ENCODE data around the gene USP11. TPM values are rescaled to one million over a fixed set of nuclear protein-coding genes. Genes with fewer than 3 reads are reported as not detected.

USP11 gene
- total RNA-seq, 1 donor from 2014 or later = 190 TPM

DNA sequence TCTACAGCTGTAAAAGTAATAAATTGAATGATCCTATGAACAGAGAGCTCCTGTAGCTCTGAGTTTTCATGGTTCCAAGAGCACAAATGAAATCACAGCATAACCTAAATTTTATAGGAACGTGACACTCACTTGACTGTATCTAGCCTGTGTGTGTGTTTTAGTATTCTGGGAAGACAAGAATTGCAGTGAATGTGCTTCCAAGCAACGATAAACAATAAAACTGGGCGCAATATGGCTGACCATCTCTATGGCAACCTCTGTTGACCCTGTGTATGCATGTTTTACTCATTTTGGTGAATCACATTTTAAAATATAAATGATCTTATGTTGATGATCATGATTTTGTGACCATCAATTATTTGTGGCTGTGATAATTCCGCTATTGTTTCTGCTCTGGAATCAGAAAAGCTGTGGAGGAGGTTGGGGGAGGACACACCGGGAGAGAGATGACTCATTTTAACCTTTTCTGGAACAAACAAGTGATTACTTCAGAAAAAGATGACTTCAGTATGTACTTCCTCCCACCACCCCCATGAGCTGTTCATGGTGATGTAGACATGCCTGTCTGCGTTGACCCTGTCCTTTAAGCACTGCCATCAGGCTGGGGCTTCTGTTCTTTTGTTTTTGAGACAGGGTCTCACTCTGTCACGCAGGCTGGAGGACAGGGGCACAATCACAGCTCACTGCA is 31.8 kb downstream of the USP11 start:
- Mint-ChIP-seq H3K27ac (ENCODE audit: unreplicated experiment) (no peak overlapping the region), H3K9me3 (ENCODE audit: unreplicated experiment) (no peaks in the 10 kb centered on the region), H3K27me3 (ENCODE audit: unreplicated experiment) (no peaks in the 10 kb centered on the region), H3K4me3 (ENCODE audit: unreplicated experiment) (no peak overlapping the region), H3K4me1 (ENCODE audit: low read depth, unreplicated experiment) (no peaks in the 10 kb centered on the region), H3K36me3 (ENCODE audit: unreplicated experiment) (no peaks in the 10 kb centered on the region)
- TF ChIP-seq, protein P1, sequence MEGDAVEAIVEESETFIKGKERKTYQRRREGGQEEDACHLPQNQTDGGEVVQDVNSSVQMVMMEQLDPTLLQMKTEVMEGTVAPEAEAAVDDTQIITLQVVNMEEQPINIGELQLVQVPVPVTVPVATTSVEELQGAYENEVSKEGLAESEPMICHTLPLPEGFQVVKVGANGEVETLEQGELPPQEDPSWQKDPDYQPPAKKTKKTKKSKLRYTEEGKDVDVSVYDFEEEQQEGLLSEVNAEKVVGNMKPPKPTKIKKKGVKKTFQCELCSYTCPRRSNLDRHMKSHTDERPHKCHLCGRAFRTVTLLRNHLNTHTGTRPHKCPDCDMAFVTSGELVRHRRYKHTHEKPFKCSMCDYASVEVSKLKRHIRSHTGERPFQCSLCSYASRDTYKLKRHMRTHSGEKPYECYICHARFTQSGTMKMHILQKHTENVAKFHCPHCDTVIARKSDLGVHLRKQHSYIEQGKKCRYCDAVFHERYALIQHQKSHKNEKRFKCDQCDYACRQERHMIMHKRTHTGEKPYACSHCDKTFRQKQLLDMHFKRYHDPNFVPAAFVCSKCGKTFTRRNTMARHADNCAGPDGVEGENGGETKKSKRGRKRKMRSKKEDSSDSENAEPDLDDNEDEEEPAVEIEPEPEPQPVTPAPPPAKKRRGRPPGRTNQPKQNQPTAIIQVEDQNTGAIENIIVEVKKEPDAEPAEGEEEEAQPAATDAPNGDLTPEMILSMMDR (IDR thresholded peaks at IDR 0.05; ENCODE audit: partially characterized antibody, unreplicated experiment) = no peak
- DNase-seq = no peak

DNA sequence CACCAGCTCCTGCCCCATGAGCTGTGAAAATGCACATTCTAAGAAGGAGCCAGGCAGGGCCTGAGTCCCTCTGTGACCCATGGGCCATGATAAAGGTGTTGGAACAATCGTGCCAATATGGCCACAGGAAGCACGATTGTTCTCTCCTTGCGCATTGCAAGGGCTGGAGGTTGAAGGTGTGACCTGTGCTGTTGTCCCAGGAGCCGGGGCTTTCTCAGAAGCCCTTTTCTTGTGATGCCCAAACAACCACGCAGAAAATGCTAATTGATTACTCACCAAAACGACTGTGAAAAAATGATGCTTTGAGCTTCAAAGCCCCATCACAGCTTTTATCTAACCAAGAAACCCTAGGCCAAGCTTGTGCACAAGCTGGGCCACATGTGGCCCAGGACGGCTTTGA is 33.8 kb downstream of the USP11 start:
- DNase-seq = no peak
- TF ChIP-seq, protein P1 (IDR thresholded peaks at IDR 0.05; ENCODE audit: partially characterized antibody, unreplicated experiment) = no peak
- no peaks in the 10 kb centered on the region for H3K27me3 Mint-ChIP-seq (ENCODE audit: unreplicated experiment)
- H3K27ac Mint-ChIP-seq (ENCODE audit: unreplicated experiment) = no peak overlapping the region
- no peak overlapping the region for H3K4me3 Mint-ChIP-seq (ENCODE audit: unreplicated experiment)
- no peaks in the 10 kb centered on the region for H3K36me3 Mint-ChIP-seq (ENCODE audit: unreplicated experiment)
- H3K4me1 Mint-ChIP-seq (ENCODE audit: low read depth, unreplicated experiment) = no peaks in the 10 kb centered on the region
- no peaks in the 10 kb centered on the region for H3K9me3 Mint-ChIP-seq (ENCODE audit: unreplicated experiment)

DNA sequence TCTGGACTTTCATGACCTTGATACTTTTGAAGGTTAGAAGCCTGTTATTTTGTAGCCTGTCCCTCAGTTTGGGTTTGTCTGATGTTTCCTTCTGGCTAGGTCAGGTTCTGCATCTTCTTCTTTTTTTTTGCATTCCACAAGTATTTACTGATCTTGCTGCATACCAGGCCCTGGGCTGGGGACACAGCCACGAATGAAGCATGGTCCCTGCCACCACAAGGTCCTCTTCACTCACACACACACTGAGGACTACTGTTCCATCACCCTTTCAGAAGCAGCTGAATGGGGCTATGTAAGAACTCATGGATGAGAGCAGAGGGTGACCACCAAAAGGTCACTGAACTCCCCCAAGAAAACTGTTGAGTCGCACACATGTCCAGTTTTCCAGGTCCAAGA is 39.2 kb downstream of the USP11 start:
- Mint-ChIP-seq H3K27me3 (ENCODE audit: unreplicated experiment) (no peaks in the 10 kb centered on the region), H3K27ac (ENCODE audit: unreplicated experiment) (no peak overlapping the region), H3K9me3 (ENCODE audit: unreplicated experiment) (no peaks in the 10 kb centered on the region), H3K4me1 (ENCODE audit: low read depth, unreplicated experiment) (no peaks in the 10 kb centered on the region), H3K36me3 (ENCODE audit: unreplicated experiment) (no peaks in the 10 kb centered on the region), H3K4me3 (ENCODE audit: unreplicated experiment) (no peak overlapping the region)
- TF ChIP-seq, protein P1 (IDR thresholded peaks at IDR 0.05; ENCODE audit: partially characterized antibody, unreplicated experiment) = no peak
- no peak for DNase-seq

DNA sequence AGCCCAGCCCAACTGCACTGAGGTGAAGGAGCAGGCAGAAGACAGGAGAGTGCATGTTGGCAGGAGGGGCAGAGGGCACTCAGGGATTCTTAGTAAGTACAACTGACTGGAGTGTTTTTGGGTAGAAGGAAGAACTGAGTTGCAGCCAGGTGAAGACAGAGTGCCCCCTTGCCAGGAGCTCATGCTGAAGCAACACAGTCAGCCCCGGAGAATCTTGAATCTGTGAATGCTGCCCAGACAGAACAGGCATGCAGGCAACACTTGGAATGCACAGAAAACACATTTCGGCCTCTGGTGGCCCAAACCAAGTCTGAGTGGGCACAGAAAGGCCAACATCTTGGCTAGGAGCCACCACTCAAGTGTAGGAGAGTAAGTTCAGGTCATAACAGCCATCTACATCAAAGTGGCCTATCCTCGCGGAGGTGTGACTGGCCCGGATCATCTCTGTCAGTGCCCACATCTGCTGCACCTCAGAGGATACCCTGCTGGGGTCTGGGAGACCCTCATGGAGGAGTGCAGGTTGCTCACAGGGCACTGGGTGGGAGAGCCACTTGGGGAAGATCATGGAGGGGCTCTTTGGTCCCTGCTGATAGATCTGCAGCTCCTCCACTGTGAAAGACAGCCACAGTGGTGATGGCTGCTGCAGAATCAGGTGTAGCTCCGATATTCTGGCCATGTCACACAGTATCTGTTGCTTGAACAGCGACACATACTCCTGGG is 40.4 kb downstream of the USP11 start:
- DNase-seq = no peak
- TF ChIP-seq, protein P1 (IDR thresholded peaks at IDR 0.05; ENCODE audit: partially characterized antibody, unreplicated experiment) = no peak
- Mint-ChIP-seq H3K36me3 (ENCODE audit: unreplicated experiment) (no peaks in the 10 kb centered on the region), H3K27me3 (ENCODE audit: unreplicated experiment) (no peaks in the 10 kb centered on the region), H3K4me1 (ENCODE audit: low read depth, unreplicated experiment) (no peaks in the 10 kb centered on the region), H3K4me3 (ENCODE audit: unreplicated experiment) (no peak overlapping the region), H3K9me3 (ENCODE audit: unreplicated experiment) (no peaks in the 10 kb centered on the region), H3K27ac (ENCODE audit: unreplicated experiment) (no peak overlapping the region)

DNA sequence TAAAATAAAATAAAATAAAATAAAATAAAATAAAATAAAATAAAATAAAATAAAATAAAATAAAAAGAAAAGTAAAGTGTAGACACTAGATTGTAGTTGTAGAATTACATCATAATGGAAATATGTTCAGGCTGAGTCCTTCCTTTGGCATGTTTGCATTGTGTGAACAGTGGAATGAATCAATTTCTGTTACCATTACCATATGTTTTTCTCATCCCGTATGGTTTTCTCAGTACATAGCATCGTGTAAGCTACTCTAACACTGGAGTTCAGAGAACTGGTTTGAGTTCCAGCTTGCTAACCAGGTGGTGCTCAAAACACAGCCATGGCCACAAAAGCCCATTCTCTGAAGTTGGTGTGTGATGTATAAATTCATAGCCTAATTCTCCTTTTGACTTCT is 45.9 kb downstream of the USP11 start:
- no peak overlapping the region for H3K27ac Mint-ChIP-seq (ENCODE audit: unreplicated experiment)
- H3K4me3 Mint-ChIP-seq (ENCODE audit: unreplicated experiment) = no peak overlapping the region
- no peaks in the 10 kb centered on the region for H3K27me3 Mint-ChIP-seq (ENCODE audit: unreplicated experiment)
- H3K4me1 Mint-ChIP-seq (ENCODE audit: low read depth, unreplicated experiment) = no peaks in the 10 kb centered on the region
- no peaks in the 10 kb centered on the region for H3K9me3 Mint-ChIP-seq (ENCODE audit: unreplicated experiment)
- DNase-seq = no peak
- no peaks in the 10 kb centered on the region for H3K36me3 Mint-ChIP-seq (ENCODE audit: unreplicated experiment)
- TF ChIP-seq, protein P1 (IDR thresholded peaks at IDR 0.05; ENCODE audit: partially characterized antibody, unreplicated experiment) = no peak

All from glutamatergic neuron (in vitro differentiated cells).